Neural crest cell (in vitro differentiated cells): ENCODE data around the gene TEX53. TPM values are rescaled to one million over a fixed set of nuclear protein-coding genes. Genes with fewer than 3 reads are reported as not detected.

Experiments used
- DNase-seq: peaks from one replicate; pipeline ENCODE4 v3.0.0; 2021; ENCODE audit warnings: low read depth, mixed read lengths, low spot score
- H3K27ac Mint-ChIP-seq: one replicate; pipeline ENCODE4 v1.8.0; 2021; ENCODE audit warnings: mild to moderate bottlenecking, mixed read lengths; ENCODE audit not compliant: unreplicated experiment
- H3K27me3 Mint-ChIP-seq: 2 replicates; pipeline ENCODE4 v1.8.0; 2021; ENCODE audit warnings: low read depth, mild to moderate bottlenecking, mixed read lengths
- H3K36me3 Mint-ChIP-seq: 2 replicates; pipeline ENCODE4 v1.8.0; 2021; ENCODE audit warnings: low read depth, mild to moderate bottlenecking, mixed read lengths
- H3K4me1 Mint-ChIP-seq: 2 replicates; pipeline ENCODE4 v1.8.0; 2021; ENCODE audit warnings: mixed read lengths
- H3K4me3 Mint-ChIP-seq: one replicate; pipeline ENCODE4 v1.8.0; 2021; ENCODE audit warnings: mild to moderate bottlenecking, mixed read lengths
- H3K9me3 Mint-ChIP-seq: 2 replicates; pipeline ENCODE4 v1.8.0; 2021; ENCODE audit warnings: mixed read lengths
- CTCF ChIP-seq: fragments of 200-600 bp; sonication (generic); conservative IDR thresholded peaks from 2 replicates; pipeline ENCODE4 v1.5.0; 2021; ENCODE audit warnings: antibody characterized with exemption, mild to moderate bottlenecking
- total RNA-seq: library from RNA; stranded (reverse); gene quantifications from 2 replicates; pipeline ENCODE4 v1.2.1, GENCODE V29; 2021

TEX53 gene
- total RNA-seq, 1 donor from 2014 or later, result not detected

- TF ChIP-seq CTCF, result no peak
- peaks cover 19% of the 10 kb centered on the region for H3K4me1 Mint-ChIP-seq
- peaks cover 3% of the 10 kb centered on the region for H3K36me3 Mint-ChIP-seq
- H3K27me3 Mint-ChIP-seq, result no peaks in the 10 kb centered on the region
- no peak overlapping the region for H3K27ac Mint-ChIP-seq
- DNase-seq, result no peak
- H3K4me3 Mint-ChIP-seq, result no peak overlapping the region
- H3K9me3 Mint-ChIP-seq, result no peaks in the 10 kb centered on the region
Observed at GRCh38 chr9:114606597-114607207, 50.9 kb downstream of the TEX53 start.

Other genes starting within 250 kb of the TEX53 start
- gene WHRN, start 152.3 kb downstream of the TEX53 start, total RNA-seq, result 8.9 and 9.5 TPM in 2 replicates
- gene ATP6V1G1, start 70.0 kb downstream of the TEX53 start, total RNA-seq, result 111 and 112 TPM in 2 replicates
- gene TMEM268, start 46.5 kb downstream of the TEX53 start, total RNA-seq, result 9.3 and 9.8 TPM in 2 replicates
- not detected in 2 replicates for gene TEX48, start 24.4 kb upstream of the TEX53 start, total RNA-seq
- gene TNFSF15, start 148.2 kb upstream of the TEX53 start, total RNA-seq, result not detected in 2 replicates